Fibroblast of lung (primary cell): ENCODE data around the gene PTDSS2. TPM values are rescaled to one million over a fixed set of nuclear protein-coding genes. Genes with fewer than 3 reads are reported as not detected.

Experiments
- DNase-seq, 2 donors: peaks; one replicate each; pipeline versions ENCODE4 v3.0.0 to v3.0.0-alpha.2; 2010; ENCODE audit warnings: low read depth in 2 of 2
- H2AFZ ChIP-seq: 2 replicates; pipeline ENCODE4 v1.5.1; 2012; ENCODE audit warnings: low read length, control low read depth, inconsistent platforms
- H3K27ac ChIP-seq: 2 replicates; pipeline ENCODE4 v1.5.1; 2011; ENCODE audit warnings: low read length, control low read depth; ENCODE audit not compliant: insufficient read depth
- H3K27me3 ChIP-seq: 2 replicates; pipeline ENCODE4 v1.5.1; 2011; ENCODE audit warnings: mild to moderate bottlenecking, low read length; ENCODE audit not compliant: control insufficient read depth, insufficient read depth
- H3K36me3 ChIP-seq: 2 replicates; pipeline ENCODE4 v1.5.1; 2011; ENCODE audit warnings: low read length; ENCODE audit not compliant: control insufficient read depth, insufficient read depth
- H3K4me1 ChIP-seq: 2 replicates; pipeline ENCODE4 v1.5.1; 2011; ENCODE audit warnings: low read length; ENCODE audit not compliant: control insufficient read depth, insufficient read depth; ENCODE audit errors: extremely low read depth
- H3K4me2 ChIP-seq: 2 replicates; pipeline ENCODE4 v1.5.1; 2011; ENCODE audit warnings: low read length, control low read depth; ENCODE audit not compliant: insufficient read depth; ENCODE audit errors: extremely low read depth
- H3K4me3 ChIP-seq, 4 experiments: fragments of 200-600 bp in 1 of 4; sonication (generic) in 1 of 4; replicated peaks in 1 of 4; 2 replicates each; pipeline ENCODE4 v1.5.1; 2011 to 2016; ENCODE audit warnings: low read length in 4 of 4, low read depth in 3 of 4, mild to moderate bottlenecking in 3 of 4, control low read depth in 2 of 4, inconsistent platforms in 1 of 4, mixed read lengths in 1 of 4; ENCODE audit not compliant: insufficient read depth in 1 of 4; ENCODE audit errors: control extremely low read depth in 1 of 4
- H3K79me2 ChIP-seq: 2 replicates; pipeline ENCODE4 v1.5.1; 2012; ENCODE audit warnings: mild to moderate bottlenecking, low read length, inconsistent platforms; ENCODE audit not compliant: control insufficient read depth, insufficient read depth
- H3K9ac ChIP-seq: 2 replicates; pipeline ENCODE4 v1.5.1; 2011; ENCODE audit warnings: mild to moderate bottlenecking, low read length, control low read depth; ENCODE audit not compliant: insufficient read depth
- H3K9me3 ChIP-seq: 2 replicates; pipeline ENCODE4 v1.5.1; 2012; ENCODE audit warnings: low read depth, low read length; ENCODE audit not compliant: control insufficient read depth, insufficient read depth
- H4K20me1 ChIP-seq: 2 replicates; pipeline ENCODE4 v1.5.1; 2011; ENCODE audit warnings: low read length; ENCODE audit not compliant: control insufficient read depth, insufficient read depth; ENCODE audit errors: extremely low read depth
- CTCF ChIP-seq, 2 donors: IDR thresholded peaks in 1 of 2; conservative IDR thresholded peaks in 1 of 2; 1 replicate in 1 of 2; 2 replicates in 1 of 2; pipeline ENCODE4 v1.5.1; 2011 to 2012; ENCODE audit warnings: low read length in 2 of 2, control low read depth in 1 of 2, inconsistent platforms in 1 of 2, low read depth in 1 of 2, mild to moderate bottlenecking in 1 of 2
- EZH2 ChIP-seq: IDR thresholded peaks from 2 replicates; pipeline ENCODE4 v1.5.1; 2012; ENCODE audit warnings: low read length, control low read depth, mild to moderate bottlenecking; ENCODE audit errors: missing control alignments
- polyA plus RNA-seq, 2 donors: library from polyadenylated mRNA; depleted of rRNA in 1 of 2; stranded (reverse) in 1 of 2; unstranded in 1 of 2; fragments of >200 nt; gene quantifications; 2 replicates each; pipeline ENCODE4 v1.2.1, GENCODE V29; 2011 to 2012; ENCODE audit warnings: missing spikeins in 1 of 2
- total RNA-seq: library from RNA; depleted of rRNA; stranded (reverse); fragments of >200 nt; gene quantifications from 2 replicates; pipeline ENCODE4 v1.2.1, GENCODE V29; 2014

The PTDSS2 gene
- total and polyA plus RNA-seq, 2 donors (not counting 1 experiment from before 2014, with no cell fraction given) = 17.4 to 36.7 TPM

- Histone ChIP-seq H3K9me3 (no peaks in the 10 kb centered on the region), H2AFZ (peak within 1 kb of the TSS; percentile 26), H3K9ac (peak within 1 kb of the TSS; percentile 46), H3K4me2 (peak within 1 kb of the TSS; percentile 81), H3K79me2 (peaks cover 12% of the 10 kb centered on the region), H4K20me1 (no peaks in the 10 kb centered on the region), H3K27me3 (no peaks in the 10 kb centered on the region), H3K36me3 (peaks cover 12% of the 10 kb centered on the region), H3K27ac (peak within 1 kb of the TSS; percentile 71), H3K4me1 (no peaks in the 10 kb centered on the region), H3K4me3 (peak within 1 kb of the TSS; percentile 24 to 49 (median 38))
- TF ChIP-seq EZH2 (no peak), CTCF (conservative IDR thresholded peaks at IDR 0.05 in 1 of 2, IDR thresholded peaks at IDR 0.05 in 1 of 2; ENCODE audit: low read depth in 1 of 2, low read length in 2 of 2) (no peak)
- DNase-seq = peak; percentile 73 to 83
Observed at GRCh38 chr11:536841-537621, 87.0 kb downstream of the PTDSS2 start, which contains the start of gene LRRC56. LRRC56 (plus strand) TSS chr11:537527; CDS start chr11:540685, 3,158 bp downstream.

- peak overlapping the region; percentile 24 to 49 (median 38) for H3K4me3 ChIP-seq
- peak overlapping the region; percentile 46 for H3K9ac ChIP-seq
Observed at GRCh38 chr11:537622-538430, 87.7 kb downstream of the PTDSS2 start.

More at GRCh38 chr11:537622-538430, 87.7 kb downstream of the PTDSS2 start:
- H3K36me3 ChIP-seq = peaks cover 5% of the 10 kb centered on the region
- DNase-seq = no peak
- TF ChIP-seq CTCF (conservative IDR thresholded peaks at IDR 0.05 in 1 of 2, IDR thresholded peaks at IDR 0.05 in 1 of 2; ENCODE audit: low read depth in 1 of 2, low read length in 2 of 2) (no peak), EZH2 (no peak)
- H3K27ac ChIP-seq = peak overlapping the region; percentile 71
- H2AFZ ChIP-seq = peak overlapping the region; percentile 26
- peak overlapping the region; percentile 81 for H3K4me2 ChIP-seq
- no peaks in the 10 kb centered on the region for H3K9me3 ChIP-seq
- peaks cover 12% of the 10 kb centered on the region for H3K79me2 ChIP-seq
- H3K4me1 ChIP-seq = no peaks in the 10 kb centered on the region
- H3K27me3 ChIP-seq = no peaks in the 10 kb centered on the region
- H4K20me1 ChIP-seq = no peaks in the 10 kb centered on the region
